ENCODE results near the gene CRACR2B.
A peak's percentile ranks its signal among the peaks of the same experiment; 100 is the strongest.

CRACR2B gene

GRCh38 chr11:827897-828192, at the start of gene CRACR2B:
TSS of gene CRACR2B (plus strand) at chr11:827919. CDS start at chr11:828608, 689 bp downstream.
- DNase-seq, result no peak

- no peak for DNase-seq
These were observed 48.5 kb upstream of the CRACR2B start for GRCh38 chr11:778976-779954.

DNA sequence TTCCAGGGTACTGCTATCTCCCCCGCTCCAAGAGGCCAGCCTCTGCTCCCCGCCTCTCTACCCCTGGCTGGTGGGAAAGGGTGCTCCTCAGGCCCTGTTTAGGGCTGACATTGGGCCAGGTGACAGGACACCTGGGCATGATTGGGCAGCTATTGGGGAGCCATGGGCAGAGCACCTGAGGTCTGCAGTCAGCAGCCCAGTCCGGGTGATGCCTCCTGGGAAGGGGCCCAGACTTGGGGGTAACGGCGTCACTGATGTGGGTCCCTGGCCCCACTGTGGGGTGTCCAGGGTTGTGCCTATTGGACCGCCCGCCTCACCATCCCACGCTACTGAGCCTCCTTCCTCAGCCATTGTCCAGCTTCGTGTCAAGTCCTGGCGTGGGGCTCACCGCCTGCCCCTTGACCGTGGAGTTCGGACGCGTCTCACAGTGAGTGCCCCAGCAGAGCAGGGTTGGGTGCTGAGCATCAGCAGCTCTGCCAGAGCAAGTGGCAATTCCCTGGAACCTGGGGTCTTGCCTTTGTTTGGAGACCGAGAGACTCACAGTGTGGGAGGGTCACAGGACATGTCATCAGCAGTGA, 47.7 kb upstream of the CRACR2B start:
- DNase-seq, result no peak

DNA sequence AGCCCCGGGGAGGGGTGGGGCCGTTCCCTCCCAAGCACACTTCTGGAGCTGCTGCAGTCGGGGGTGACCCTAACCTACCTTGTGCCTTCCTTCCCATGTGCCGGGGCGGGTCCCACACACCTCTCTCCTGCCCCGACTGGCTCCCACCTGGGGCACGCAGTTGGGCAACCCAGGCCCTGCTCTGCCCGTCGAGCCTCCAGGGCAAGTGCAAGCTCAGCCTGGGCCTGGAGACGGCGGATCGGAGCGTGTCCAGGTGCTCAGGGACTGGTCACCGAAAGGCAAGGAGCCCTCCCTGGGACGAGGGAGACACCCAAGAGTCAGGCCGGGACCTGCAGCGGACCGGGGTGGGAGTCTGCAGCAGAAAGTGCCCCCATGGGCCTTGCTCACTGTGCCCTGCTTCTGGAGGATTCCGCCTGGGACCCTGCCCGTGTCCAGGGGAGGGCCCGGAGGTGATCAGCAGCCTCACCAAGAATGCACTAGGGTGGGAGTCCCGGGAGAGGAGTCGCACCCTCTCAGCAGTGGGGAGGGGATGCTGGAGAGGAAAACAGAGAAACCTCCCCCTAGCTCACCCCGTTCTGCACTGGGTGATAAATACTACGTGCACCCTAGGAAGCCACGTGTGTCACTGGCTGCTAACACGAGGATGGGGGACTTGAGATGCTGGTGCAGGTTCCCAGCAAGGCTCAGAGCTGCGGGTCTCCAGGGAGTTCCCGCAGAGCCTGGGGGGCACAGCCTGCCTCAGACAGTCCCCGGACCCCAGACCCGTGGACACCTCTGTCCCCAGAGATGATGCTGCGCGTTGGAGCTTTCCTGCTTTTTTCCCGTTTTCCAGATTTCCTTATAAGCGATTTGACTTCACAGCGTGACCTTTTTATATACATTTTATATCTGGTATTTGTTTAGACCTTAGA, 45.2 kb upstream of the CRACR2B start:
- DNase-seq, result peak; percentile 3

DNA sequence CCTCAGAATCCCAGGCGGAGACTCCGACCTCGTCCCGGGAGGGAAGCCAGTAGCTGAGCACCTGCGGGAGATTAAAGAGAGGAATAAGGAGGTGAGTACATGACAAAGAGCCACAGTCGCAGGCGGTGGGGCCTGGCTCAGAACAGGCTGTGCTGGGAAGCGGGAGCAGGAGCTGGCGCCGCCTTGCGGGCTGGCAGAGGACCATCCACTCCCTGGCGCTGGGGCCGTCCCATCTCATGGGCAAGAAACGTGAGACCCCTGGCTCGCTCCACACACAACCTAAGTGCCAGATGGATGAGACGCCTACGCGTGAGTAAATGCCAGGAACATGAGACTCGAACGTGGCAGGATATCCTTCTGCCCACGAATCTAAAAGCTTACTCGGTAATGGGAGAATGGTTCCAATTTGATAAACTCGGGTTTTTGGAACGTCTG, 44.1 kb upstream of the CRACR2B start:
- DNase-seq, result peak; percentile 50

DNA sequence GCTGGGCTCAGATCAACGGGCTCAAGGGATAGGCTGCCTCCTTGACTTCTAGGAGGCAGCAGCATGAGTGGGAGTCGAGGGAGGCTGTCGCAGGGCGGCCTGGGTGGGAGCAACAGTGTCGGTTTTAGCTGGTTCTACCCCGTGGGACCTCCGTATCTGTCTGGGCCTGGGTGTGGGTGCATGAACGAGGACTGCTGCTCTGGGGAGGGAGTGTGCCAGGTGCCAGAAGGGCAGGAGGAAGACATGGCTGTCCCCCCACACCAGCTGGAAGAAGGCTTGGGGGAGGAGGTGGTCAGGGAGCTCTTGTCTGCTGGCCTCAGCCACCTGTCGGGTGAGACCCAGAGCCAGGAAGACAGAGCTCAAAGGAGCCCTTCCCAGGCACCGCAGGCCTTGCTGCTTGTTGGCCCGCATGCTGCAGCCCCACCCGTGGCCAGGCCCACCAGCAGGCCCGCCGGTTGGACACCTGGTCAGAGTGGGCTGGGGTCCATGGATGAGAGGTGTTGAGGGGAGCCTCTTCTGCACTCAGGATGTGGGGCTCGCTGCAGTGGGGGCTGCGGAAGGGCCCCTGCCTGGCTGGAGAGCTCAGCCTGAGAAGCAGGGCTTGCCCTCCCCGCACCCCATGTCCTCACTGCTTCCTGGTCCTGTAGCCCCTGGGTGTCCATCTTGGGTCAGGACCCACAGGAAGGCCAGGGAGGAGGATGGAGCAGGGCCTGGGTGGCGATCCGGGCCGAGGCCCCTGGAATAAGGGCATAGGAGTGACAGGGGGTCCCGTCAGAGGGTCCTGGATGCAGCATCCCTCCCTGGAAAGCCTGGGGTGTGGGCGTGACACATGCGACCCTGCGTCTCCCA, 41.3 kb upstream of the CRACR2B start:
- DNase-seq, result no peak

GRCh38 chr11:787084-787675, 40.5 kb upstream of the CRACR2B start:
- DNase-seq, result no peak

GRCh38 chr11:788009-788640, 39.6 kb upstream of the CRACR2B start:
- DNase-seq, result no peak

GRCh38 chr11:788953-789940, 38.5 kb upstream of the CRACR2B start:
- DNase-seq, result no peak

- peak; percentile 48 for DNase-seq
These were observed 37.8 kb upstream of the CRACR2B start, which contains the start of gene CEND1 for GRCh38 chr11:789943-790342. TSS of gene CEND1 (minus strand) at chr11:790090. CDS start at chr11:788576, 1,514 bp downstream.

- no peak for DNase-seq
These were observed 36.8 kb upstream of the CRACR2B start for GRCh38 chr11:790721-791564.

DNA sequence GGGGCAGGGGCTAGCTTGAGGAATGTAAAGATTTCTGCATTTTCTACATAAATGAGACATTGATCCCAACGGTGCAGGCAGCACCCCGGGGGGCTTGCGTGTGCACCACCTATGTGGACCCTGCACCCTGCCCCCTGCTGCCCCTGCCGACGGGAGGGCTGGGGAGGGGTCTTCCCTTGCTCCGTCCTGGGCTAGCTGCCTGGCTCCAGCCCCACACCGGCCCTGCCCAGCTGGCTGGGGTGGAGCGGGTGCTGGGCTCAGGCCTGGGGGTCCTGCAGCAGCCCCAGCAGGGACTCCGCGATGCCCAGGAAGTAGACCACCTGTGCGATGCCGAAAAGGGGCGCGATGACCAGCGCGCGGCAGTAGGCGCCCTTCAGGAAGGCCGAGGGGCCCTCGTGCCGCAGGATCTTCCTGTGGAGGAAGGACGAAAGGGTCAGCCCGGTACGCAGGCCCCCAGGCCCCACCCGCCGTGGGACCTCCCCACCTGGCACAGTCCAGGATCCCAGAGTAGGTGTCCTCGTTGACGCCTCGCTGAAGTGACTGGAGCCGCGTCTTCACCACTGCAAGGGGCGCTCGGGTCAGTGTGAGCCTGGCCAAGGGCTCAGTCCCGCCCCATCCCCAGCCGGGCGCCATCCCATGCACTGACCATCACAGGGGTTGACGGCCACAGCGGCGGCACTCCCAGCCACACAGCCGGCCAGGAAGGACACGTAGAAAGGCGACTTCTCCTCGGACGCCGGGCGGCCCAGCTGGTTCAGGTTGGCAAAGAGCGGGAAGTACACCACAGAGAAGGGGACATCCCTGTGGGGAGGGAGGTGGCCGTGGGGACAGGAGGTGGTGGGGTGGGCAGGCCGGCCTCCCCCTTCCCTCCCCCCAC, 35.8 kb upstream of the CRACR2B start:
- DNase-seq, result no peak

GRCh38 chr11:792535-792821, 35.2 kb upstream of the CRACR2B start:
- no peak for DNase-seq

DNA sequence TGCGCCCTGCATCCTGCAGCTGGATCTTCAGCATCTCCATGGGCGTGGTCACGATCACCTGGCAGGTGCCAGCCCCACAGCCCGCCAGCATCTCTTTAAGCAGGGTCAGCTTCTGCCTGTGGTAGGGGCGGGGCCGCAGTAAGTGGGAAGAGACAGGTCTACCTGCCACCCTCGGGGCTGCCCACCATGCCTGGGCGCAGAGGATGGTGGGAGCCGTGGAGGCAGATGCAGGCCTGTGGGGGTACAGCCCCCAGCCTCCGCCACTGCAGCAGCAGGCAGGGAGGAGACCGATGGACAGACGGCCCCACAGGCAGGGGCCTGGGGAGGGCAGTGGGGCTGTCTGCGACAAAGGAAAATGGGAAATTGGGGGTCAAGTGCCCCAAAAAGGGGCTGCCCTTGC, 34.8 kb upstream of the CRACR2B start:
- no peak for DNase-seq

DNA sequence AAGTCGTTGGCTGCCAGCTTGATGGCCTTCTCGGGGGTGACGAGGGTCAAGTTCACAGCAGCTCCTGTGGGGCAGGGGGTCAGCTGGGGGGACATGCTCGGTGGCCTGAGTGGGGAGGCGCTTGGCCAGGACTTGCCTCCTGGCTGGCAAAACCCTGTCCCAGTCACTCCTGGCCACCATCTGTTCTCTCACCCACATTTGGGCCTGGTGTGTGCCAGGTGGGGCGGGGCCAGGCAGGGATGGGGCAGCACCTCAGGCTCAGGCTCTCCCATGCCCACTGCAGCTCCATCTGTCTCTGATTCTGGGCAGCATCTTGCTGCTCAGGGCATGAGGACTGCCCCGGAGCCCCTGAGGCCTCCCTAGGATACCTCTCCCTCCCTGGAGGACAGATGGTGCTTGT, 34.2 kb upstream of the CRACR2B start:
- DNase-seq, result no peak

DNA sequence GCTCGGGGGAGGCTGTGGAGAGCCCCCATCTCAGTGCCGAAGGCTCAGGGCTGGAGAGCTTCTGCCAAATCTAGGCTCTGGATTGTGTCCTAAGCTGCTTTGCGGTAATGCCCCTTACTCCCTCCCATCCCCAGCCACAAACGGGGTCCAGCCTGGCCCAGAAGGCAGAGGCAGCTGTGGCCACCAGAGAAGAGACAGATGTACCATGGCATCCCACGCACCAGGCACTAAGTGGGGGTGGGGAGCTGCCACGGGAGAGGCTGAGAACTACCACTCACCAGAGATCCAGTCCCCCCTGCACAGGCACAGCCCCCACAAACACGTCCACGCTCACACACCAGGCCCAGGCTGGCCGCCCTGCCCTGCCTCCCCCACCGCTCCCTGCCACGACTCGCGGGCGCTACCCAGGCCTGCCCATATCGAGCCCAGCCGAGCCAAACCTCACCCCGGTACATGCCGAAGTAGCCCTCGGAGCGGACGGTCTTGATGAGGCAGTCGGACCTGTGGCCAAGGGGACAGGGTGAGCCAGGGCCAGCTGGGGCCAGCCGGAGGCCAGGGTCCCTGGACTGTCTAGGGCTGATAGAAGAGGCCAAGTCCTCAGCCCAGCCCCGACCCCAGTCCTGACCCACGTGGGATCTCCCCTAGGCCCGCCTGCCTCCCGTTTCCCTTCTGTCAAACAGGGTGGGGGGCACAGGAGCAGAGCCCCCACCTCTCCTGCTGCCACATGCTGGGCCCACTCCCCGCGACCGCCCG, 33.5 kb upstream of the CRACR2B start:
- no peak for DNase-seq

Data from CD4-positive, alpha-beta T cell treated with Interleukin-6 for 4 hours (primary cell).